ENCODE results near the gene NYAP2. TPM values are rescaled to one million over a fixed set of nuclear protein-coding genes. Genes with fewer than 3 reads are reported as not detected.

Gene NYAP2
- total RNA-seq, 4 donors from 2014 or later = not detected

- Histone ChIP-seq H3K27me3 (no peaks in the 10 kb centered on the region), H3K27ac (no peak overlapping the region), H3K9me3 (no peaks in the 10 kb centered on the region), H3K36me3 (no peaks in the 10 kb centered on the region), H3K4me1 (no peaks in the 10 kb centered on the region), H3K4me3 (no peak overlapping the region)
- no peak for TF ChIP-seq CTCF (IDR thresholded peaks at IDR 0.05)
- no peak for TF ChIP-seq POLR2A (IDR thresholded peaks at IDR 0.05)
- no peak for DNase-seq
Measured at GRCh38 chr2:225400546-225401400, 1.3 kb downstream of the NYAP2 start.

- H3K36me3 ChIP-seq = no peaks in the 10 kb centered on the region
- H3K4me1 ChIP-seq = no peaks in the 10 kb centered on the region
- H3K27ac ChIP-seq = no peak overlapping the region
- no peaks in the 10 kb centered on the region for H3K9me3 ChIP-seq
- no peak for TF ChIP-seq CTCF (IDR thresholded peaks at IDR 0.05)
- TF ChIP-seq POLR2A (IDR thresholded peaks at IDR 0.05) = no peak
- no peaks in the 10 kb centered on the region for H3K27me3 ChIP-seq
- H3K4me3 ChIP-seq = no peak overlapping the region
- DNase-seq = no peak
Measured at GRCh38 chr2:225402210-225402776, 2.8 kb downstream of the NYAP2 start.

- H3K36me3 ChIP-seq = no peaks in the 10 kb centered on the region
- no peak overlapping the region for H3K27ac ChIP-seq
- TF ChIP-seq POLR2A (IDR thresholded peaks at IDR 0.05) (no peak), CTCF (IDR thresholded peaks at IDR 0.05) (no peak)
- H3K9me3 ChIP-seq = no peaks in the 10 kb centered on the region
- no peaks in the 10 kb centered on the region for H3K4me1 ChIP-seq
- DNase-seq = no peak
- no peaks in the 10 kb centered on the region for H3K27me3 ChIP-seq
- no peak overlapping the region for H3K4me3 ChIP-seq
Measured at GRCh38 chr2:225411452-225411851, 11.9 kb downstream of the NYAP2 start.

- DNase-seq = no peak
- Histone ChIP-seq H3K4me1 (no peaks in the 10 kb centered on the region), H3K36me3 (no peaks in the 10 kb centered on the region), H3K27ac (no peak overlapping the region), H3K4me3 (no peak overlapping the region), H3K9me3 (no peaks in the 10 kb centered on the region), H3K27me3 (no peaks in the 10 kb centered on the region)
- TF ChIP-seq POLR2A (IDR thresholded peaks at IDR 0.05) (no peak), CTCF (IDR thresholded peaks at IDR 0.05) (no peak)
Measured at GRCh38 chr2:225413786-225414185, 14.3 kb downstream of the NYAP2 start.

- H3K9me3 ChIP-seq = no peaks in the 10 kb centered on the region
- H3K36me3 ChIP-seq = no peaks in the 10 kb centered on the region
- no peak for DNase-seq
Measured at GRCh38 chr2:225414902-225415301, 15.4 kb downstream of the NYAP2 start.

More at GRCh38 chr2:225414902-225415301, 15.4 kb downstream of the NYAP2 start:
- no peak overlapping the region for H3K27ac ChIP-seq
- no peak overlapping the region for H3K4me3 ChIP-seq
- H3K27me3 ChIP-seq = no peaks in the 10 kb centered on the region
- TF ChIP-seq CTCF (IDR thresholded peaks at IDR 0.05) (no peak), POLR2A (IDR thresholded peaks at IDR 0.05) (no peak)
- no peaks in the 10 kb centered on the region for H3K4me1 ChIP-seq

Data from Peyer's patch (tissue), 4 donors.